Suprapubic skin (tissue), 4 donors: ENCODE measurements around the gene MBD1. TPM values are rescaled to one million over a fixed set of nuclear protein-coding genes. Genes with fewer than 3 reads are reported as not detected.

Experiments
- DNase-seq, 2 donors: peaks; one replicate each; pipeline ENCODE4 v3.0.0-alpha.2; 2019; ENCODE audit warnings: low spot score in 2 of 2
- H3K27ac ChIP-seq: fragments of 200-600 bp; sonication (generic); one replicate; pipeline ENCODE4 v1.5.1; 2019
- H3K27me3 ChIP-seq: fragments of 200-600 bp; sonication (generic); one replicate; pipeline ENCODE4 v1.5.1; 2019
- H3K36me3 ChIP-seq: fragments of 200-600 bp; sonication (generic); one replicate; pipeline ENCODE4 v1.5.1; 2019
- H3K4me1 ChIP-seq: fragments of 200-600 bp; sonication (generic); one replicate; pipeline ENCODE4 v1.5.1; 2019
- H3K4me3 ChIP-seq: fragments of 200-600 bp; sonication (generic); one replicate; pipeline ENCODE4 v1.5.1; 2019; ENCODE audit warnings: mild to moderate bottlenecking
- H3K9me3 ChIP-seq: fragments of 200-600 bp; sonication (generic); one replicate; pipeline ENCODE4 v1.5.1; 2019
- EP300 ChIP-seq: sonication (generic); formaldehyde crosslinking; IDR thresholded peaks from one replicate; pipeline ENCODE4 v1.6.1; 2017; ENCODE audit warnings: antibody characterized with exemption
- POLR2A ChIP-seq, 2 donors: fragments of 450-650 bp; IDR thresholded peaks; one replicate each; pipeline ENCODE4 v1.6.1; 2017; ENCODE audit warnings: antibody characterized with exemption in 2 of 2, mild to moderate bottlenecking in 2 of 2, moderate library complexity in 2 of 2
- POLR2AphosphoS5 ChIP-seq, 3 donors: sonication (generic); formaldehyde crosslinking; IDR thresholded peaks; one replicate each; pipeline ENCODE4 v1.6.1; 2017; ENCODE audit warnings: antibody characterized with exemption in 3 of 3
- WGBS: methylation state at CpG from one replicate; pipeline ENCODE4 v1.1.5; 2018; 5-methylcytosine and 5-hydroxymethylcytosine counted together
- total RNA-seq, 4 donors: library from RNA; depleted of rRNA; stranded (reverse); fragments of >200 nt; gene quantifications; one replicate each; pipeline ENCODE4 v1.1.0, GENCODE V29; 2016
- TF ChIP-seq, protein P1 (sequence below), 2 donors: fragments of 200-600 bp in 1 of 2; fragments of 450-650 bp in 1 of 2; sonication (generic) in 1 of 2; IDR thresholded peaks; one replicate each; pipeline ENCODE4 v1.5.1; 2016 to 2019; ENCODE audit warnings: antibody characterized with exemption in 2 of 2, mild to moderate bottlenecking in 1 of 2, moderate library complexity in 1 of 2

The MBD1 gene
- total RNA-seq, 4 donors from 2014 or later, result 107 to 145 (median 110) TPM

GRCh38 chr18:50273203-50274043 is 7.9 kb downstream of the MBD1 start:
- TF ChIP-seq, protein P1, sequence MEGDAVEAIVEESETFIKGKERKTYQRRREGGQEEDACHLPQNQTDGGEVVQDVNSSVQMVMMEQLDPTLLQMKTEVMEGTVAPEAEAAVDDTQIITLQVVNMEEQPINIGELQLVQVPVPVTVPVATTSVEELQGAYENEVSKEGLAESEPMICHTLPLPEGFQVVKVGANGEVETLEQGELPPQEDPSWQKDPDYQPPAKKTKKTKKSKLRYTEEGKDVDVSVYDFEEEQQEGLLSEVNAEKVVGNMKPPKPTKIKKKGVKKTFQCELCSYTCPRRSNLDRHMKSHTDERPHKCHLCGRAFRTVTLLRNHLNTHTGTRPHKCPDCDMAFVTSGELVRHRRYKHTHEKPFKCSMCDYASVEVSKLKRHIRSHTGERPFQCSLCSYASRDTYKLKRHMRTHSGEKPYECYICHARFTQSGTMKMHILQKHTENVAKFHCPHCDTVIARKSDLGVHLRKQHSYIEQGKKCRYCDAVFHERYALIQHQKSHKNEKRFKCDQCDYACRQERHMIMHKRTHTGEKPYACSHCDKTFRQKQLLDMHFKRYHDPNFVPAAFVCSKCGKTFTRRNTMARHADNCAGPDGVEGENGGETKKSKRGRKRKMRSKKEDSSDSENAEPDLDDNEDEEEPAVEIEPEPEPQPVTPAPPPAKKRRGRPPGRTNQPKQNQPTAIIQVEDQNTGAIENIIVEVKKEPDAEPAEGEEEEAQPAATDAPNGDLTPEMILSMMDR (IDR thresholded peaks at IDR 0.05), result no peak
- no peak for TF ChIP-seq POLR2AphosphoS5 (IDR thresholded peaks at IDR 0.05)
- no peak for TF ChIP-seq POLR2A (IDR thresholded peaks at IDR 0.05)
- no peak for TF ChIP-seq EP300
- H3K4me3 ChIP-seq, result no peak overlapping the region
- no peak for DNase-seq
- H3K27ac ChIP-seq, result no peak overlapping the region
- WGBS, result 87% methylated on average over 11 of the region's 23 CpGs
- no peaks in the 10 kb centered on the region for H3K4me1 ChIP-seq
- no peaks in the 10 kb centered on the region for H3K27me3 ChIP-seq
- H3K36me3 ChIP-seq, result peaks cover 77% of the 10 kb centered on the region
- no peaks in the 10 kb centered on the region for H3K9me3 ChIP-seq

DNA sequence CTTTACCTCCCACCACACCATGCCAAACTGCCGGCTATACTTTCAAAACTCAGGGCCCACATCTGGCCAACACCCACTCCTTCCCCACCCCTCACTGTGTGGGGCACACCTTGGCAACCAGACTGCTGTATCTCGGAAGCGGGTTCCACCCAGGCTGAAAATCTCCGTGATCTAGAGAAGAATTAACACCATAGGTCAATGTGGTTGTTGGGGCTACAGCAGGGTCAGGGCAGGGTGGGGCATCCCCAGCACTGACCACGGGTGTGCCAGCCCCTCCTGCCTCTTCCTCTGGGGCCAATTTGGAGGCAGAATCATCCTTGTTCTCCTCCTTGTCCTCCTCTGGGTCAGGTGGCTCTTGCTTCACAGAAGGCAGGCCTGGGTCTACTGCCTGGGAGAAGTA is 8.8 kb downstream of the MBD1 start:
- Histone ChIP-seq H3K27me3 (no peaks in the 10 kb centered on the region), H3K36me3 (peaks cover 77% of the 10 kb centered on the region), H3K9me3 (no peaks in the 10 kb centered on the region), H3K4me3 (no peak overlapping the region), H3K4me1 (peaks cover 4% of the 10 kb centered on the region), H3K27ac (no peak overlapping the region)
- no peak for TF ChIP-seq EP300
- no peak for TF ChIP-seq POLR2A (IDR thresholded peaks at IDR 0.05)
- TF ChIP-seq, protein P1 (IDR thresholded peaks at IDR 0.05), result no peak
- no peak for TF ChIP-seq POLR2AphosphoS5 (IDR thresholded peaks at IDR 0.05)
- whole genome bisulfite sequencing, result 87% methylated on average over 5 of the region's 5 CpGs
- no peak for DNase-seq

- peaks cover 37% of the 10 kb centered on the region for H3K36me3 ChIP-seq
- H3K4me1 ChIP-seq, result peaks cover 19% of the 10 kb centered on the region
- no peaks in the 10 kb centered on the region for H3K9me3 ChIP-seq
- TF ChIP-seq, protein P1 (IDR thresholded peaks at IDR 0.05), result peak; percentile 35 to 76
- no peak for TF ChIP-seq EP300
- WGBS, result 15% methylated on average over 55 of the region's 56 CpGs
- peak overlapping the region; percentile 46 for H3K27ac ChIP-seq
- H3K4me3 ChIP-seq, result peak overlapping the region; percentile 54
- H3K27me3 ChIP-seq, result no peaks in the 10 kb centered on the region
- peak in 1 of 2 donors; percentile 87 for DNase-seq
These were observed 13.1 kb downstream of the MBD1 start for GRCh38 chr18:50268022-50268747.

DNA sequence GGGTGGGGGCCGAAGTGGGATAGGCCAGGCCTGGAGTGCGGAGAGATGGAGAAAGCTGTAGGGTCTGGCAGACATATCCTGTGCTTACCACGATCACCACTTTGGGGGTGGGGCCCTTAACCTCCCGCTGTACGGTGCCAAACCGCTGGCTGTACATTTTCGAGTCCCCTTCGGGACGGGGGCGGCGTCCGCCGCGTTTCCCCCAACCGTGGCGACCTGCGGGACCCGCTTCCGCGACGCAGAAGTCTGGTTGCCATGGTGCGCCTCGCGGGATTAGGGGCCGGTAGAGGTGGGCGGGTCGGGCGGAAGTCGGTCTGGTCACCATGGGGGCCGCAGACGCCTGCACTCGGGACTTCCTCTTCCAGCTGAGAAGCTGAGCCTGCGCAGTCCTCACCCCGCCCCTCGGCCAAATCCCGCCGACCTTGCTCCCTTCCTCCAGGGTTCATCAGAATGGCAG is 15.0 kb downstream of the MBD1 start, which contains the start of gene CFAP53:
Gene CFAP53 (minus strand): TSS at position 248 of the 457 bp plus-strand sequence. CDS start 91 bp downstream, at position 157.
- 0% methylated on average over 28 of the region's 37 CpGs for WGBS
- H3K9me3 ChIP-seq, result no peaks in the 10 kb centered on the region
- peak; percentile 93 to 95 for DNase-seq
- H3K36me3 ChIP-seq, result peaks cover 18% of the 10 kb centered on the region
- peak within 1 kb of the TSS; percentile 72 for H3K4me3 ChIP-seq
- TF ChIP-seq, protein P1 (IDR thresholded peaks at IDR 0.05), result no peak
- TF ChIP-seq EP300 (no peak), POLR2AphosphoS5 (IDR thresholded peaks at IDR 0.05) (no peak), POLR2A (IDR thresholded peaks at IDR 0.05) (no peak)
- H3K4me1 ChIP-seq, result peaks cover 19% of the 10 kb centered on the region
- no peaks in the 10 kb centered on the region for H3K27me3 ChIP-seq
- no peak within 1 kb of the TSS for H3K27ac ChIP-seq

- H3K36me3 ChIP-seq, result no peaks in the 10 kb centered on the region
- TF ChIP-seq POLR2AphosphoS5 (IDR thresholded peaks at IDR 0.05), result no peak
- no peak for TF ChIP-seq POLR2A (IDR thresholded peaks at IDR 0.05)
- no peak for TF ChIP-seq EP300
- TF ChIP-seq, protein P1 (IDR thresholded peaks at IDR 0.05), result no peak
- H3K27me3 ChIP-seq, result no peaks in the 10 kb centered on the region
- no peak overlapping the region for H3K27ac ChIP-seq
- peaks cover 19% of the 10 kb centered on the region for H3K4me1 ChIP-seq
- no peak for DNase-seq
- H3K9me3 ChIP-seq, result no peaks in the 10 kb centered on the region
- no peak overlapping the region for H3K4me3 ChIP-seq
These were observed 18.3 kb downstream of the MBD1 start for GRCh38 chr18:50262977-50263376.
